MM.1S (cell line): ENCODE data around the gene TDP2.

ENCODE experiments used
- CTCF ChIP-seq: fragments of 300-600 bp; sonication (generic); IDR thresholded peaks from 2 replicates; pipeline ENCODE4 v1.5.1; 2016; ENCODE audit warnings: antibody characterized with exemption, low read length, mixed read lengths
- EZH2 ChIP-seq: fragments of 300-600 bp; sonication (generic); optimal IDR thresholded peaks from 2 replicates; pipeline ENCODE3; 2017; ENCODE audit warnings: low read depth, mild to moderate bottlenecking, antibody characterized with exemption, low read length, mixed read lengths
- EZH2phosphoT487 ChIP-seq: fragments of 300-600 bp; sonication (generic); IDR thresholded peaks from 2 replicates; pipeline ENCODE4 v1.6.1; 2018; ENCODE audit warnings: antibody characterized with exemption, low read length

GRCh38 chr6:24662236-24662635 is 4.5 kb downstream of the TDP2 start:
- no peak for TF ChIP-seq CTCF
- no peak for TF ChIP-seq EZH2
- TF ChIP-seq EZH2phosphoT487 = no peak
